ENCODE data around the gene UPF3A.

- no peak for TF ChIP-seq POLR2AphosphoS5 (IDR thresholded peaks at IDR 0.05; ENCODE audit: low read depth, low read length)
- TF ChIP-seq TAF1 (IDR thresholded peaks at IDR 0.05; ENCODE audit: borderline replicate concordance, insufficient read depth, low read length), result no peak
- no peak for TF ChIP-seq REST (IDR thresholded peaks at IDR 0.05; ENCODE audit: insufficient read depth in 1 of 2, low read depth in 2 of 2, low read length in 2 of 2)
- TF ChIP-seq SIN3A (IDR thresholded peaks at IDR 0.05; ENCODE audit: borderline replicate concordance, insufficient read depth, low read length), result no peak
Observed at GRCh38 chr13:114309806-114310410, 28.5 kb downstream of the UPF3A start.
